SK-N-SH (cell line): ENCODE results near the gene IKZF2. TPM values are rescaled to one million over a fixed set of nuclear protein-coding genes. Genes with fewer than 3 reads are reported as not detected.

Source experiments
- CTCF ChIA-PET: fragments of 300-600, 350-600 bp; formaldehyde crosslinking; extraction: SDS; loops from one replicate; lab custom pipeline; 2021; lab: Yijun Ruan, JAX
- POLR2A ChIA-PET: fragments of 350-600 bp; sonication (Branson Sonifier 250); formaldehyde crosslinking; extraction: SDS; loops from one replicate; lab custom pipeline; 2020; ENCODE audit warnings: antibody characterized with exemption, inconsistent platforms; lab: Yijun Ruan, JAX
- DNase-seq: peaks from one replicate; pipeline ENCODE4 v3.0.0; 2012
- H2AFZ ChIP-seq: fragments of 200-600 bp; sonication (generic); 2 replicates; pipeline ENCODE4 v1.8.1; 2016; ENCODE audit warnings: antibody characterized with exemption, mild to moderate bottlenecking, low read depth
- H3F3A ChIP-seq: fragments of 200-600 bp; sonication (generic); replicated peaks from 2 replicates; pipeline ENCODE3; 2016; ENCODE audit warnings: antibody characterized with exemption, mild to moderate bottlenecking; ENCODE audit not compliant: insufficient read depth
- H3K27ac ChIP-seq, 2 experiments: fragments of 200-500 bp in 1 of 2; fragments of 200-600 bp in 1 of 2; sonication (Bioruptor generic) in 1 of 2; sonication (generic), shearing (Covaris generic) in 1 of 2; 2 replicates each; pipeline versions ENCODE4 v1.5.1 to v1.6.1; 2014 to 2016; ENCODE audit warnings: low read depth in 2 of 2, inconsistent platforms in 1 of 2, low read length in 1 of 2, mild to moderate bottlenecking in 1 of 2, mixed read lengths in 1 of 2
- H3K27me3 ChIP-seq: fragments of 200-600 bp; sonication (generic), shearing (Covaris generic); 2 replicates; pipeline ENCODE4 v1.6.1; 2016; ENCODE audit warnings: mixed run types; ENCODE audit not compliant: insufficient read depth
- H3K36me3 ChIP-seq, 2 experiments: fragments of 200-500 bp in 1 of 2; fragments of 200-600 bp in 1 of 2; sonication (Bioruptor generic) in 1 of 2; sonication (generic) in 1 of 2; replicated peaks in 1 of 2; 2 replicates each; pipeline versions ENCODE3 to v1.5.1; 2014 to 2016; ENCODE audit warnings: low read length in 1 of 2, mild to moderate bottlenecking in 1 of 2; ENCODE audit not compliant: insufficient read depth in 2 of 2, control insufficient read depth in 1 of 2
- H3K4me1 ChIP-seq, 2 experiments: fragments of 200-500 bp in 1 of 2; fragments of 200-600 bp in 1 of 2; sonication (Bioruptor generic) in 1 of 2; sonication (generic), shearing (Covaris generic) in 1 of 2; 2 replicates each; pipeline versions ENCODE4 v1.5.1 to v1.6.1; 2014 to 2016; ENCODE audit warnings: low read depth in 1 of 2, low read length in 1 of 2, mixed run types in 1 of 2; ENCODE audit not compliant: insufficient read depth in 2 of 2, control insufficient read depth in 1 of 2
- H3K4me2 ChIP-seq: fragments of 200-600 bp; sonication (generic), shearing (Covaris generic); 2 replicates; pipeline ENCODE4 v1.6.1; 2017; ENCODE audit warnings: mixed run types
- H3K4me3 ChIP-seq, 2 experiments: fragments of 200-500 bp in 1 of 2; fragments of 200-600 bp in 1 of 2; sonication (Bioruptor generic) in 1 of 2; sonication (generic), shearing (Covaris generic) in 1 of 2; 2 replicates each; pipeline versions ENCODE4 v1.5.1 to v1.8.1; 2014 to 2016; ENCODE audit warnings: low read depth in 2 of 2, inconsistent platforms in 1 of 2, low read length in 1 of 2, mild to moderate bottlenecking in 1 of 2, mixed read lengths in 1 of 2, moderate library complexity in 1 of 2
- H3K79me2 ChIP-seq: fragments of 200-600 bp; sonication (generic); 2 replicates; pipeline ENCODE4 v1.8.1; 2017; ENCODE audit warnings: mild to moderate bottlenecking; ENCODE audit not compliant: insufficient read depth
- H3K9ac ChIP-seq: fragments of 200-600 bp; sonication (generic); 2 replicates; pipeline ENCODE4 v1.6.1; 2017; ENCODE audit warnings: mixed run types
- H3K9me2 ChIP-seq: fragments of 200-600 bp; sonication (generic); 2 replicates; pipeline ENCODE4 v1.6.1; 2017; ENCODE audit warnings: mixed run types
- H3K9me3 ChIP-seq: fragments of 200-600 bp; sonication (generic); 2 replicates; pipeline ENCODE4 v1.6.1; 2017; ENCODE audit warnings: mixed run types, mild to moderate bottlenecking, moderate library complexity
- H4K20me1 ChIP-seq: fragments of 200-600 bp; sonication (generic); 2 replicates; pipeline ENCODE4 v1.6.1; 2017; ENCODE audit warnings: mild to moderate bottlenecking, mixed run types; ENCODE audit not compliant: insufficient read depth
- ELF1 ChIP-seq: IDR thresholded peaks from 2 replicates; pipeline ENCODE4 v1.4.0; 2012
- EP300 ChIP-seq, 2 experiments: IDR thresholded peaks; 2 replicates each; pipeline versions ENCODE4 v1.4.0 to v1.6.1; 2012; ENCODE audit warnings: borderline replicate concordance in 1 of 2, low read depth in 1 of 2, low read length in 1 of 2
- FOXM1 ChIP-seq: IDR thresholded peaks from 2 replicates; pipeline ENCODE4 v1.4.0; 2012; ENCODE audit warnings: low read depth, mild to moderate bottlenecking
- JUND ChIP-seq: IDR thresholded peaks from 2 replicates; pipeline ENCODE4 v1.4.0; 2012
- POLR2AphosphoS5 ChIP-seq: IDR thresholded peaks from 2 replicates; pipeline ENCODE4 v1.6.1; 2012; ENCODE audit warnings: low read depth, low read length
- RFX5 ChIP-seq: IDR thresholded peaks from 2 replicates; pipeline ENCODE4 v1.6.1; 2012; ENCODE audit warnings: mild to moderate bottlenecking, improper control_type of control experiment, low read length
- RXRA ChIP-seq: IDR thresholded peaks from 2 replicates; pipeline ENCODE4 v1.4.0; 2012; ENCODE audit warnings: low read depth, mild to moderate bottlenecking, borderline replicate concordance
- SIN3A ChIP-seq: IDR thresholded peaks from 2 replicates; pipeline ENCODE4 v1.6.1; 2012; ENCODE audit warnings: low read depth, mild to moderate bottlenecking, low read length, moderate library complexity, borderline replicate concordance
- SMC3 ChIP-seq: IDR thresholded peaks from 2 replicates; pipeline ENCODE4 v1.6.1; 2012; ENCODE audit warnings: low read depth, low read length, improper control_type of control experiment
- WGBS: methylation state at CpG from one replicate; pipeline ENCODE4 v1.1.6; 2017; ENCODE audit warnings: low lambda C conversion rate; 5-methylcytosine and 5-hydroxymethylcytosine counted together
- polyA plus RNA-seq, 3 experiments: library from polyadenylated mRNA; depleted of rRNA; stranded (reverse); fragments of >200 nt; gene quantifications; 2 replicates each; pipeline ENCODE4 v1.2.3, GENCODE V29; 2012
- TF ChIP-seq, protein P1 (sequence below): IDR thresholded peaks from 2 replicates; pipeline ENCODE4 v1.6.1; 2012; ENCODE audit warnings: mild to moderate bottlenecking, low read depth, low read length, moderate library complexity

The IKZF2 gene
- polyA plus RNA-seq, 1 of the 3 experiments (the other 2 are of a cell fraction), result 1.3 TPM

DNA sequence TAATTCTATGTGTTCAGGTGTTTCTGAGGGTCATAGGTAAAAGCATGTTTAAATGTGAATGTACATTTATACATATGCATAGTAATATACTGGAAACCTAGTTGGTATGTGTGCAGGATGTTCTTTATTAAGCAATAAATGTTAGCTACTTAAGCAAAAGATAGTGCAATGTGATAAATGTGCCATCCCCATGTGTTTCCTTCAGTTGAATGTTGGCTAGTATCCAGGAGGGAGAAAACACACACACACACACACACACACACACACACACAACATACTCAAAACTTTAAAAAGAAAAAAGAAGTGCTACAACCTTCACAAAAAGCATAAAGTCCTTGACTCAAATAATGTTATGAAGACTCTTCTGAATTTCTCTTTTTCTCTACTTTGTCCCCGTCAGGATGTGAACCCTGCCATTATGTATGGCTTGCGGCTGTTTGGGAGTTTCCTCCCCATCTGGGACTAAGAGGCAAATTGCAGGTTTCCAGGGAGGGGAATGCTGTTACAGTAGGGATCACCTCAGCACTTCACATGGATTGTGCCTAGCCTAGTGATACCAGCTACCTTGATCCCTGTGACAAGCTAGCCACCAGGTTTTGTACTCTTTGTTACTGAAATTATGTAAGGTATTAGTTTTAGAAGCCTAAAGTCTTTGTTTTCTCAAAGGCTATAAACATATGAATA, 82.6 kb downstream of the IKZF2 start:
- TF ChIP-seq, protein P1, sequence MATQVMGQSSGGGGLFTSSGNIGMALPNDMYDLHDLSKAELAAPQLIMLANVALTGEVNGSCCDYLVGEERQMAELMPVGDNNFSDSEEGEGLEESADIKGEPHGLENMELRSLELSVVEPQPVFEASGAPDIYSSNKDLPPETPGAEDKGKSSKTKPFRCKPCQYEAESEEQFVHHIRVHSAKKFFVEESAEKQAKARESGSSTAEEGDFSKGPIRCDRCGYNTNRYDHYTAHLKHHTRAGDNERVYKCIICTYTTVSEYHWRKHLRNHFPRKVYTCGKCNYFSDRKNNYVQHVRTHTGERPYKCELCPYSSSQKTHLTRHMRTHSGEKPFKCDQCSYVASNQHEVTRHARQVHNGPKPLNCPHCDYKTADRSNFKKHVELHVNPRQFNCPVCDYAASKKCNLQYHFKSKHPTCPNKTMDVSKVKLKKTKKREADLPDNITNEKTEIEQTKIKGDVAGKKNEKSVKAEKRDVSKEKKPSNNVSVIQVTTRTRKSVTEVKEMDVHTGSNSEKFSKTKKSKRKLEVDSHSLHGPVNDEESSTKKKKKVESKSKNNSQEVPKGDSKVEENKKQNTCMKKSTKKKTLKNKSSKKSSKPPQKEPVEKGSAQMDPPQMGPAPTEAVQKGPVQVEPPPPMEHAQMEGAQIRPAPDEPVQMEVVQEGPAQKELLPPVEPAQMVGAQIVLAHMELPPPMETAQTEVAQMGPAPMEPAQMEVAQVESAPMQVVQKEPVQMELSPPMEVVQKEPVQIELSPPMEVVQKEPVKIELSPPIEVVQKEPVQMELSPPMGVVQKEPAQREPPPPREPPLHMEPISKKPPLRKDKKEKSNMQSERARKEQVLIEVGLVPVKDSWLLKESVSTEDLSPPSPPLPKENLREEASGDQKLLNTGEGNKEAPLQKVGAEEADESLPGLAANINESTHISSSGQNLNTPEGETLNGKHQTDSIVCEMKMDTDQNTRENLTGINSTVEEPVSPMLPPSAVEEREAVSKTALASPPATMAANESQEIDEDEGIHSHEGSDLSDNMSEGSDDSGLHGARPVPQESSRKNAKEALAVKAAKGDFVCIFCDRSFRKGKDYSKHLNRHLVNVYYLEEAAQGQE, result no peak
- no peak for TF ChIP-seq EP300 (IDR thresholded peaks at IDR 0.05; ENCODE audit: borderline replicate concordance in 1 of 2, low read depth in 1 of 2, low read length in 1 of 2)
- TF ChIP-seq ELF1, result no peak
- TF ChIP-seq JUND, result no peak
- no peak overlapping the region for H3K9ac ChIP-seq
- H2AFZ ChIP-seq, result no peak overlapping the region
- no peaks in the 10 kb centered on the region for H3K9me3 ChIP-seq
- POLR2A ChIA-PET, result no interaction called here
- WGBS, result 92% methylated on average over 2 of the region's 2 CpGs
- no peak overlapping the region for H3K27ac ChIP-seq
- CTCF ChIA-PET, result no interaction called here
- H3K4me3 ChIP-seq, result no peak overlapping the region
- H3K9me2 ChIP-seq, result no peaks in the 10 kb centered on the region
- H3F3A ChIP-seq, result no peaks in the 10 kb centered on the region
- H3K36me3 ChIP-seq, result no peaks in the 10 kb centered on the region
- H3K4me2 ChIP-seq, result no peak overlapping the region
- no peaks in the 10 kb centered on the region for H3K79me2 ChIP-seq
- no peaks in the 10 kb centered on the region for H4K20me1 ChIP-seq
- no peaks in the 10 kb centered on the region for H3K27me3 ChIP-seq
- peaks cover 11 to 43% of the 10 kb centered on the region in 2 experiments; a peak in 3 of 4 replicates for H3K4me1 ChIP-seq
- no peak for DNase-seq

DNA sequence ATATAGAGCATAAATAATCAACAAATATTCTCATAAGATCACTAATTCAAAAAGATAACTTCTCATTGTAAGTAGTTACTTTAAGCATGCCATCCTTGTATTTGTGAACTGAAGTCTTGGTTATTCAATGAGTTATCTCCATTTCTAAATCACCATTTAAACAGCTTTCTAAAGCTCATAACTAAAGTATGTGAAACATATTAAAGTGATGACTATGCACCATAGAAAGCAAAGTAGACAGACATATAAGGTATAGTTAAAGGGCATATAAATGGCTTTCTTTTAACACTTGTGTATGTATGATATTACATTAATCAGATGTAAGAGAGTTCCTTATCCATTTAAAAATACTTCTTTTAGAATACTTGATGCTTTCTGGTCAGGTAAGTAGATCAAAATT, 83.5 kb downstream of the IKZF2 start:
- ChIA-PET CTCF (no interaction called here), POLR2A (no interaction called here)
- H3K9me3 ChIP-seq, result no peaks in the 10 kb centered on the region
- no peak overlapping the region for H3K4me2 ChIP-seq
- no peaks in the 10 kb centered on the region for H3K9me2 ChIP-seq
- H3K27me3 ChIP-seq, result no peaks in the 10 kb centered on the region
- H3K27ac ChIP-seq, result no peak overlapping the region
- H4K20me1 ChIP-seq, result no peaks in the 10 kb centered on the region
- no peak for TF ChIP-seq RXRA
- TF ChIP-seq RFX5, result no peak
- no peak for TF ChIP-seq FOXM1
- TF ChIP-seq SIN3A, result no peak
- TF ChIP-seq SMC3, result no peak
- TF ChIP-seq POLR2AphosphoS5, result no peak
- no peak overlapping the region for H2AFZ ChIP-seq
- H3F3A ChIP-seq, result no peaks in the 10 kb centered on the region
- H3K4me3 ChIP-seq, result no peak overlapping the region
- H3K4me1 ChIP-seq, result peaks cover 11 to 43% of the 10 kb centered on the region in 2 experiments; a peak in 3 of 4 replicates
- no peaks in the 10 kb centered on the region for H3K36me3 ChIP-seq
- H3K9ac ChIP-seq, result no peak overlapping the region
- DNase-seq, result no peak
- H3K79me2 ChIP-seq, result no peaks in the 10 kb centered on the region
